ENCODE data around the gene UCP2. TPM values are rescaled to one million over a fixed set of nuclear protein-coding genes. Genes with fewer than 3 reads are reported as not detected.

Gene UCP2
- total and polyA plus RNA-seq, 9 donors = 18.0 to 212 (median 181) TPM

DNA sequence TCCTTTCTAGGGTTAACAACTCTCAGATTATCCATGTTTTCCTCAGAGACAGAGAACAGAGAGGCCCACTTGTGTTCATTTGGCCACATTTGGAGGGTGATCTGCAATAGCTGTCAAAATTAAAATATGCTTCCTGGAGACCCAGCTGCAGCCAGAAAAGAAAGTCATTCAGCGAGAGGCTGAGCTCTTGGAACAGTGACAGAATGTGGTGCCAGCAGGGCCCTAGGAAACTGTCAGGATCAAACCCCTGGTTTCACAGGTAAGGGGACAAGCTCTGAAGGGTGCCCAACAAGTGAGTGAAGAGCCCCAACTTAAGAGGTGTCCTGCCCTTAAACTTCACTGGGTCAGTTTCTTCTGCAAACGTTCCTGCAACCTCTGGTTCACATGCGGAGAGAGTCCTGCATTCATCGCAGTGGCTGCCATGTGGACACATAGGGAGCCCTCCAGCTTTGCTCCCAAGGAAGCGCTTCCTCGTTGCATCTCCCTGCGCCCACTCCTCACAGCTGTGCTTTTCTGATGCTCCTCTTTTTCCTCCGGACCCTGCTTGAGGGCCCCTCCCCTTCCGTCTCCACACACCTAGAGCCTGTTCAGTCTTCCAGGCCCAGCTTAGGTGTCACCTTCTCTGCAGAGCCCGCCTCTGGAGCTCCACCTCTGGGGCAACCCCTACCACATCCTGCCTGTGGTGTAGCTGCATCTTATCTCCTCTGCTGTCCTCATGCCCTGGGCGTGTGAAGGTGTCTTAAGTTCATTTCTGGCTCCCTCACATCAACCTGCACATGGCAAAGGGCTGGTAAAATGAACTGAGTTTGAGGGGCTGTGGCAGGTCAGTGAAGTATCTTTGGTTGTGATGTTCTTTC, 22.3 kb upstream of the UCP2 start:
- peaks cover 18% of the 10 kb centered on the region for H3K4me1 ChIP-seq (ENCODE audit: control insufficient read depth, insufficient read depth, low read length)
- H3K27me3 ChIP-seq (ENCODE audit: control insufficient read depth, insufficient read depth, low read length) = no peaks in the 10 kb centered on the region
- H3K9me3 ChIP-seq (replicated peaks; ENCODE audit: control insufficient read depth, low read depth, low read length) = no peaks in the 10 kb centered on the region
- no peak for DNase-seq
- no peak overlapping the region for H3K4me3 ChIP-seq (ENCODE audit: low read length)
- 45% methylated on average over 10 of the region's 11 CpGs for WGBS (ENCODE audit: insufficient coverage)
- no peak overlapping the region for H3K27ac ChIP-seq (ENCODE audit: low read length)
- peaks cover 51% of the 10 kb centered on the region for H3K36me3 ChIP-seq (ENCODE audit: control insufficient read depth, insufficient read depth, low read length)

DNA sequence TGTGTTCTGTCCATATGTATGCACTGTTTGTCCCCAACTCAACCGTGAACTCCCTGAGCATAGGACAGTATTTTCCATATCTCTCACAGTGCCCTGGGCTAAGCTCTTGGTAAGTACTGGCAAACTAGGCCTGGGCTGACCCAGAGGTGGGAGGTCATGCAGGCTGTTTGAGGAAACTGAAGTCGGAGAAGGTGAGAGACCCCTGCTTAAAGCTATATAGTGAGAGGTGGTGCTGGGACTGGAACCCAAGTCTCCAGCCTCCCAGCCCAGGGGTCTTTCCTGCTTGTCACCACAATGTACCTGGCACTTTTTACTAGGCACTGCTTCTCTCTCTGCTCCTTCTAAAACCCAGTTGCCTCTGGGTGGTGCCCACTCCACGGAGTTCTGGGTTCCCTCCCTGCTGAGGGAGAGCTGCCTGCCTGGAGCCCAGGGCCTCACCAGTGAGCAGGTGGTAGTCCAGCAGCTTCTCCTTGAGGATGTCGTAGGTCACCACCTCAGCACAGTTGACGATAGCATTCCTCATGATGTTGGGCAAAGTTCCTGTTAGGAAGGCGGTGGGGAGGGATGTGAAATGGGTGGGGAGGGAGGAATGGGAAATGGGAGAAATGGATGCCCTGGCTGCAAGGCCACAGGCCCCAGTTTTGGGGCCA, 21.5 kb upstream of the UCP2 start:
- no peaks in the 10 kb centered on the region for H3K27me3 ChIP-seq (ENCODE audit: control insufficient read depth, insufficient read depth, low read length)
- 100% methylated on average over 3 of the region's 6 CpGs for WGBS (ENCODE audit: insufficient coverage)
- no peak for DNase-seq
- H3K27ac ChIP-seq (ENCODE audit: low read length) = no peak overlapping the region
- peaks cover 17% of the 10 kb centered on the region for H3K4me1 ChIP-seq (ENCODE audit: control insufficient read depth, insufficient read depth, low read length)
- H3K4me3 ChIP-seq (ENCODE audit: low read length) = no peak overlapping the region
- H3K9me3 ChIP-seq (replicated peaks; ENCODE audit: control insufficient read depth, low read depth, low read length) = no peaks in the 10 kb centered on the region
- peaks cover 51% of the 10 kb centered on the region for H3K36me3 ChIP-seq (ENCODE audit: control insufficient read depth, insufficient read depth, low read length)

- Histone ChIP-seq H3K4me1 (ENCODE audit: control insufficient read depth, insufficient read depth, low read length) (peaks cover 7% of the 10 kb centered on the region), H3K36me3 (ENCODE audit: control insufficient read depth, insufficient read depth, low read length) (peaks cover 51% of the 10 kb centered on the region), H3K4me3 (ENCODE audit: low read length) (no peak overlapping the region), H3K27me3 (ENCODE audit: control insufficient read depth, insufficient read depth, low read length) (no peaks in the 10 kb centered on the region), H3K27ac (ENCODE audit: low read length) (no peak overlapping the region), H3K9me3 (replicated peaks; ENCODE audit: control insufficient read depth, low read depth, low read length) (no peaks in the 10 kb centered on the region)
- WGBS (ENCODE audit: insufficient coverage) = 92% methylated on average over 2 of the region's 4 CpGs
- no peak for DNase-seq
Measured at GRCh38 chr11:74002832-74003231, 20.2 kb upstream of the UCP2 start.

GRCh38 chr11:74001822-74002286, 19.2 kb upstream of the UCP2 start:
- peaks cover 51% of the 10 kb centered on the region for H3K36me3 ChIP-seq (ENCODE audit: control insufficient read depth, insufficient read depth, low read length)
- DNase-seq = no peak
- H3K4me1 ChIP-seq (ENCODE audit: control insufficient read depth, insufficient read depth, low read length) = peaks cover 7% of the 10 kb centered on the region
- WGBS (ENCODE audit: insufficient coverage) = 64% methylated on average over 7 of the region's 7 CpGs
- no peaks in the 10 kb centered on the region for H3K27me3 ChIP-seq (ENCODE audit: control insufficient read depth, insufficient read depth, low read length)
- H3K4me3 ChIP-seq (ENCODE audit: low read length) = no peak overlapping the region
- no peak overlapping the region for H3K27ac ChIP-seq (ENCODE audit: low read length)
- no peaks in the 10 kb centered on the region for H3K9me3 ChIP-seq (replicated peaks; ENCODE audit: control insufficient read depth, low read depth, low read length)

DNA sequence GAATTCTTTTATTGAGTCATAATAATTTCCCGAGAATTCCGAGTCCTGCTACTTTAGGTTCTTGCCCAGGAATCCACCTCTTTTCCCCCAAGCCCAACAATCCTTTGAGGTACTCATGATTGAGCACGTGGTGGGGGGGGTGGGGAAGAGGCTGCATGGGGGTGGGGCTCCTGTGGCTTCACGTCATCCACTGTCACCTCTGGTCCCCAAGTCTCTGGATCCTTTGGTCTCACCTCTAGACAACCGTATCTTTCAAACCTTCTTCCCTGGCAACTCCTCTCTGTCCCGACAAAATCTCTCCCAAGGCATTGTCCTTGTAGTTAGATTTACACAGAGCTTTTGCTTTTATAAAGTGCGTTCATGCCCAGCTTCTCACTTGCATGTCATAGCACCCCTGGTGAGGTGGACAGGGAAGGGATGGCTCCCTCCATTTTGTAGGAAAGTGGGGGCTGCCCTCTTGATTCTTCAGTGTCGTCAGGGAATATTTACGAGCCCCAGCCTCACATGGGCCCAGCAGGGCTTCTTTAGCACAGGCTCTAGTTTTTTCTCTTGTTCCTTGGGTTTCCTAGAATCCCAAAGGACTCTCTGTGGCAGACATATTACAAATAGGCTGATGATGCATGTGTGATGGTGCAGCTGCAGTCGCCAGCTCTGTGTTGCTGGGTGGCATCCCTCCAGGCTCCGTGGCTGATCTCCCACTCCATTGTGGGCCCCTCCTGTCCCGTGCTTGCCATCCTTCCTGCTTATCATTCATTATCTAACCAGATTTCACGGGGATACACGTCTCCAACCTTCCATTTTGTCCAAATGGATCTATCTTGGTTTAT, 17.9 kb upstream of the UCP2 start:
- WGBS (ENCODE audit: insufficient coverage) = 71% methylated on average over 5 of the region's 14 CpGs
- DNase-seq = no peak
- Histone ChIP-seq H3K4me3 (ENCODE audit: low read length) (no peak overlapping the region), H3K4me1 (ENCODE audit: control insufficient read depth, insufficient read depth, low read length) (peaks cover 7% of the 10 kb centered on the region), H3K27me3 (ENCODE audit: control insufficient read depth, insufficient read depth, low read length) (no peaks in the 10 kb centered on the region), H3K27ac (ENCODE audit: low read length) (no peak overlapping the region), H3K9me3 (replicated peaks; ENCODE audit: control insufficient read depth, low read depth, low read length) (no peaks in the 10 kb centered on the region), H3K36me3 (ENCODE audit: control insufficient read depth, insufficient read depth, low read length) (peaks cover 44% of the 10 kb centered on the region)

DNA sequence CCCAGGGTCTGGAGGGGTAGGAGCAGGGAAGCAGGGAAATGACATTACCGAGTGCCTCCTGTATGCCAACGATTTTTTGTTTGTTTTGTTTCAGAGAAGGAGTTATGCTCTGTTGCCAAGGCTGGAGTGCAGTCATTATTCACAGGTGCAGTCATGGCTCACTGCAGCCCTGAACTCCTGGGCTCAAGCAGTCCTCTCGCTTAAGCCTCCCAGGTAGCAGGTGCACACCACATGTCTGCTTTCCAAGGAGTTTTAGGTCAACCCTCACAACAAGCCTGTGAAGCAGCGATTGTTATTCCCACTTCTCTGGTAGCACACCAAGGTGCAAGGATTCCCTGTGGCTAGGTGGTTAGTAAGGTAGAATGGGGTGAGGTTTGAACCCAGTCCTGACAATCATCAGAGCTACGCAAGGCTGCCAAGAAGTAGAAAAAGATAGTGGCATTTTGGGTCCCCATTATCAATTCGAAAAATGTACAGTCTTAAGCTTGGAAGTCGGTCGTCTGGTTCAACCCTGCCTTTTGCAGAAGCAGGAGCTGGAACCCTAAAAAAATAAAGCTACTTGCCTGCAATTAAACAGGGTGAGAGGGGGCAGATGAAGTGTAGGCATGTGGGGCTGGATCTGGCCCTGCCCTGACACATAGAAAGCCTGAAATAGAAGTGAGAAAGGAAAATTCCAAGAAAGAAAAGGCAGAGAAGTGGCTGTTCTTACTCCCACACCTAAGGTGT, 17.1 kb upstream of the UCP2 start:
- DNase-seq = no peak
- Histone ChIP-seq H3K4me1 (ENCODE audit: control insufficient read depth, insufficient read depth, low read length) (peaks cover 5% of the 10 kb centered on the region), H3K27ac (ENCODE audit: low read length) (no peak overlapping the region), H3K27me3 (ENCODE audit: control insufficient read depth, insufficient read depth, low read length) (no peaks in the 10 kb centered on the region), H3K4me3 (ENCODE audit: low read length) (no peak overlapping the region), H3K36me3 (ENCODE audit: control insufficient read depth, insufficient read depth, low read length) (peaks cover 39% of the 10 kb centered on the region), H3K9me3 (replicated peaks; ENCODE audit: control insufficient read depth, low read depth, low read length) (no peaks in the 10 kb centered on the region)
- WGBS (ENCODE audit: insufficient coverage) = 86% methylated on average over 2 of the region's 8 CpGs

DNA sequence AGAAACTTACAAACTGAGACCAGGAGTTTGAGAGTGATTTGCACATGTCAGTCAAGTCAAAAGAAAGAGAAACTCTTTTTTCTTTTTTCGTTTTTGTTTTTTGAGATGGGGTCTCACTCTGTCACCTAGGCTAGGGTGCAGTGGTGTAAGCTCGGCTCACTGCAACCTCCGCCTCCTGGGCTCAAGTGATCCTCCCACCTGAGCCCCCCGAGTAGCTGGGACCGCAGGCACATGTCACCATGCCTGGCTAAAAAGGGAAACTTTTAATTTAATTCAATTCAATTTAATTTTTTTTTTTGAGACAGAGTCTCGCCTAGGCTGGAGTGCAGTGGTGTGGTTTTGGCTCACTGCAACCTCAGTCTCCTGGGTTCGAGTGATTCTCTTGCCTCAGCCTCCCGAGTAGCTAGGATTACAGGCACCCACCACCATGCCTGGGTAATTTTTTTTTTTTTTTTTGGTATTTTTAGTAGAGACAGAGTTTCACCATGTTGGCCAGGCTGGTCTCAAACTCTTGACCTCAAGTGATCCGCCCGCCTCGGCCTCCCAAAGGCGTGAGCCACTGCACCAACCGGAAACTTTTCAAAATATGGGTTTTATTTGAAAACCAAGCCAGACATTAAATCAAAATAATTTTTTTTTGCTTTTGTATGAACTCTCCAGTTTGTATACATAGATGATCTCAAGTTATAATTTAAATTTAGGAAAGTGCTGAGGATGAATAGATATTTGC, 16.4 kb upstream of the UCP2 start:
- Histone ChIP-seq H3K4me1 (ENCODE audit: control insufficient read depth, insufficient read depth, low read length) (peaks cover 2% of the 10 kb centered on the region), H3K9me3 (replicated peaks; ENCODE audit: control insufficient read depth, low read depth, low read length) (no peaks in the 10 kb centered on the region), H3K36me3 (ENCODE audit: control insufficient read depth, insufficient read depth, low read length) (peaks cover 35% of the 10 kb centered on the region), H3K27me3 (ENCODE audit: control insufficient read depth, insufficient read depth, low read length) (no peaks in the 10 kb centered on the region), H3K27ac (ENCODE audit: low read length) (no peak overlapping the region), H3K4me3 (ENCODE audit: low read length) (no peak overlapping the region)
- no peak for DNase-seq
- 83% methylated on average over 2 of the region's 13 CpGs for WGBS (ENCODE audit: insufficient coverage)

DNA sequence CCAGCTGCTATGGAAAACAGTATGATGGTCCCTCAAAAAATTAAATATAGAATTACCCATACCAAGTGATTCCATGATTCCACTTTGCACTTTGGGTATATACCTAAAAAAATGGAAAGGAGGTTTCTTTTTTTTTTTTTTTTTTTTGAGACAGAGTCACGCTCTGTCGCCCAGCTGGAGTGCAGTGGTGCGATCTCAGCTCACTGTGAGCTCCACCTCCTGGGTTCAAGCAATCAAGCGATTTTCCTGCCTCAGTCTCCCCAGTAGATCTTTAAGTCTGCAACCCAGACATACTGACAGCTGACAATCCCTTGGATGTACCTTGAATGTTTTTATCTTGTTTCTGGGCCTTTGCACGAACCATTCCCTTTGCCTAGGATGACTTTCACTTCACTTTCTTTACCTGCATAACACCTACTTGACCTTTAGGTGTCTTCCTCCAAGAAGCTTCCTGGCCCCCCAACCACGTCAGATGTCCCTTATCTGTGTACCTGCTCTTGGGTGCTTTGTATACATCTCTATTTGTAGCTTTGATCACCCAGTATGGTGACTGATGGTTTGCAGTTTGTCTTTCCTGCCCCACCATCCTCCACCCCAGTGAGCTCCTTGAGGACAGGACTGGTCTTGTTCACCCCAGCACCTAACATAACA, 14.6 kb upstream of the UCP2 start:
- 70% methylated on average over 5 of the region's 6 CpGs for whole genome bisulfite sequencing (ENCODE audit: insufficient coverage)

More for the DNA sequence above, 14.6 kb upstream of the UCP2 start:
- Histone ChIP-seq H3K9me3 (replicated peaks; ENCODE audit: control insufficient read depth, low read depth, low read length) (no peaks in the 10 kb centered on the region), H3K27ac (ENCODE audit: low read length) (no peak overlapping the region), H3K4me3 (ENCODE audit: low read length) (no peak overlapping the region), H3K27me3 (ENCODE audit: control insufficient read depth, insufficient read depth, low read length) (no peaks in the 10 kb centered on the region), H3K36me3 (ENCODE audit: control insufficient read depth, insufficient read depth, low read length) (peaks cover 18% of the 10 kb centered on the region), H3K4me1 (ENCODE audit: control insufficient read depth, insufficient read depth, low read length) (peaks cover 2% of the 10 kb centered on the region)
- no peak for DNase-seq
